ENCODE data around the gene STXBP1.
"Not testable (repeated sequence)": the region's sequence is repeated elsewhere in the genome, so short reads cannot be mapped to it uniquely, and the experiment has no call there.

DNA sequence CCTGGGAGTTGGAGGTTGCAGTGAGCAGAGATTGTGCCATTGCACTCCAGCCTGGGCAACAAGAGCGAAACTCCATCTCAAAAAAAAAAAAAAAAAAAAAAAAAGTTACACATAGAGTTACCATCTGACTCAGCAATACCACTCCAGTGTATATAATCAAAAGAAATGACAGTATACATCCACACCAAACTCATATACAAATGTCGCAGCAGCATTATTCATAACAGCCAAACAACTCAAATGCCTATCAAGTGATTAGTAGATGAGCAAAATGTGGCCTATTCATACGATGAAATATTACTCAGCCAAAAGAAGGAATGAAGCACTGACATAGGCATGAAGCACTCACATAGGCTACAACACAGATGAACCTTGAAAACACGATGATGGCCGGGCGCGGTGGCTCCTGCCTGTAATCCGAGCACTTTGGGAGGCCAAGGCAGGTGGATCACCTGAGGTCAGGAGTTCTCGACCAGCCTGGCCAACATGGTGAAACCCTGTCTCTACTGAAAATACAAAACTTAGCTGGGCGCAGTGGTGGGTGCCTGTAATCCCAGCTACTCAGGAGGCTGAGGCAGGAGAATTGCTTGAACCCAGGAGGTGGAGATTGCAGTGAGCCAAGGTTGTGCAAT, 9.4 kb downstream of the STXBP1 start:
- not testable (repeated sequence) for TF ChIP-seq CTCF, POLR2AphosphoS5, POLR2A (IDR thresholded peaks at IDR 0.05)
